ENCODE data around the gene ABCG1.

The ABCG1 gene

GRCh38 chr21:42309753-42310213 lies 90.8 kb downstream of the ABCG1 start:
- Mint-ChIP-seq H3K27me3 (peaks cover 56% of the 10 kb centered on the region), H3K4me1 (peaks cover 11% of the 10 kb centered on the region), H3K4me3 (no peak overlapping the region), H3K36me3 (no peaks in the 10 kb centered on the region), H3K9me3 (no peaks in the 10 kb centered on the region), H3K27ac (no peak overlapping the region)
- DNase-seq, result peak; percentile 84
- CTCF ChIA-PET, result interaction anchor here (0.6 to 3.6 kb wide), 25 partner anchors 8 to 250 kb away, joined by 3 to 19 read pairs (median 5); partner anchors contain the start of gene UBASH3A

- CTCF ChIA-PET, result interaction anchor here (0.7 to 3.6 kb wide), 23 partner anchors 8 to 250 kb away, joined by 3 to 19 read pairs (median 5); partner anchors contain the start of gene UBASH3A
- no peak overlapping the region for H3K4me3 Mint-ChIP-seq
- peaks cover 11% of the 10 kb centered on the region for H3K4me1 Mint-ChIP-seq
- no peaks in the 10 kb centered on the region for H3K9me3 Mint-ChIP-seq
- H3K27ac Mint-ChIP-seq, result no peak overlapping the region
- peaks cover 59% of the 10 kb centered on the region for H3K27me3 Mint-ChIP-seq
- no peak for DNase-seq
- no peaks in the 10 kb centered on the region for H3K36me3 Mint-ChIP-seq
These were observed 91.6 kb downstream of the ABCG1 start for GRCh38 chr21:42310411-42311001.

GRCh38 chr21:42311160-42311559 lies 92.2 kb downstream of the ABCG1 start:
- no peak overlapping the region for H3K27ac Mint-ChIP-seq
- DNase-seq, result no peak
- CTCF ChIA-PET, result interaction anchor here (0.7 to 3.6 kb wide), 14 partner anchors 12 to 249 kb away, joined by 3 to 19 read pairs (median 6); partner anchors contain the start of gene UBASH3A
- peaks cover 11% of the 10 kb centered on the region for H3K4me1 Mint-ChIP-seq
- H3K9me3 Mint-ChIP-seq, result no peaks in the 10 kb centered on the region
- peaks cover 55% of the 10 kb centered on the region for H3K27me3 Mint-ChIP-seq
- no peaks in the 10 kb centered on the region for H3K36me3 Mint-ChIP-seq
- no peak overlapping the region for H3K4me3 Mint-ChIP-seq

- Mint-ChIP-seq H3K4me3 (no peak overlapping the region), H3K27ac (no peak overlapping the region), H3K27me3 (peaks cover 48% of the 10 kb centered on the region), H3K4me1 (peaks cover 7% of the 10 kb centered on the region), H3K36me3 (no peaks in the 10 kb centered on the region), H3K9me3 (no peaks in the 10 kb centered on the region)
- DNase-seq, result no peak
- CTCF ChIA-PET, result interaction anchor here (1.4 to 3.6 kb wide), 6 partner anchors 26 to 167 kb away, joined by 3 to 19 read pairs (median 8); no protein-coding TSS in a partner anchor
These were observed 93.1 kb downstream of the ABCG1 start for GRCh38 chr21:42311816-42312625.

- CTCF ChIA-PET, result no interaction called here
- DNase-seq, result no peak
These were observed 93.7 kb downstream of the ABCG1 start for GRCh38 chr21:42312626-42313104.

GRCh38 chr21:42313501-42313969 lies 94.6 kb downstream of the ABCG1 start:
- Mint-ChIP-seq H3K27me3 (peaks cover 33% of the 10 kb centered on the region), H3K27ac (no peak overlapping the region), H3K4me3 (no peak overlapping the region), H3K36me3 (no peaks in the 10 kb centered on the region), H3K4me1 (peaks cover 7% of the 10 kb centered on the region), H3K9me3 (no peaks in the 10 kb centered on the region)
- CTCF ChIA-PET, result no interaction called here
- no peak for DNase-seq

More at GRCh38 chr21:42312626-42313104, 93.7 kb downstream of the ABCG1 start:
- peaks cover 42% of the 10 kb centered on the region for H3K27me3 Mint-ChIP-seq
- no peaks in the 10 kb centered on the region for H3K9me3 Mint-ChIP-seq
- H3K4me1 Mint-ChIP-seq, result peaks cover 6% of the 10 kb centered on the region
- H3K27ac Mint-ChIP-seq, result no peak overlapping the region
- H3K36me3 Mint-ChIP-seq, result no peaks in the 10 kb centered on the region
- no peak overlapping the region for H3K4me3 Mint-ChIP-seq

GRCh38 chr21:42314616-42315295 lies 95.8 kb downstream of the ABCG1 start:
- no peak for DNase-seq
- Mint-ChIP-seq H3K27me3 (peaks cover 21% of the 10 kb centered on the region), H3K4me1 (peaks cover 5% of the 10 kb centered on the region), H3K9me3 (no peaks in the 10 kb centered on the region), H3K27ac (no peak overlapping the region), H3K36me3 (no peaks in the 10 kb centered on the region), H3K4me3 (no peak overlapping the region)
- CTCF ChIA-PET, result no interaction called here

- DNase-seq, result no peak
- H3K4me3 Mint-ChIP-seq, result no peak within 1 kb of the TSS
- no peaks in the 10 kb centered on the region for H3K9me3 Mint-ChIP-seq
- CTCF ChIA-PET, result no interaction called here
- no peak within 1 kb of the TSS for H3K27ac Mint-ChIP-seq
- H3K4me1 Mint-ChIP-seq, result peaks cover 4% of the 10 kb centered on the region
- no peaks in the 10 kb centered on the region for H3K36me3 Mint-ChIP-seq
- peaks cover 14% of the 10 kb centered on the region for H3K27me3 Mint-ChIP-seq
These were observed 96.5 kb downstream of the ABCG1 start, which contains the start of gene TFF3 for GRCh38 chr21:42315296-42315891. TSS of gene TFF3 (minus strand) at chr21:42315409. CDS start at chr21:42315374, 35 bp downstream.

- Mint-ChIP-seq H3K36me3 (no peaks in the 10 kb centered on the region), H3K27ac (no peak overlapping the region), H3K4me3 (no peak overlapping the region), H3K4me1 (peaks cover 4% of the 10 kb centered on the region), H3K9me3 (no peaks in the 10 kb centered on the region), H3K27me3 (peaks cover 20% of the 10 kb centered on the region)
- no peak for DNase-seq
- CTCF ChIA-PET, result no interaction called here
These were observed 98.0 kb downstream of the ABCG1 start for GRCh38 chr21:42316891-42317290.

- Mint-ChIP-seq H3K36me3 (no peaks in the 10 kb centered on the region), H3K4me1 (peaks cover 4% of the 10 kb centered on the region), H3K27ac (no peak overlapping the region), H3K9me3 (no peaks in the 10 kb centered on the region), H3K4me3 (no peak overlapping the region), H3K27me3 (peaks cover 17% of the 10 kb centered on the region)
- CTCF ChIA-PET, result no interaction called here
- no peak for DNase-seq
These were observed 98.4 kb downstream of the ABCG1 start for GRCh38 chr21:42317341-42317741.

GRCh38 chr21:42317826-42318746 lies 99.1 kb downstream of the ABCG1 start:
- Mint-ChIP-seq H3K9me3 (no peaks in the 10 kb centered on the region), H3K4me3 (no peak overlapping the region), H3K27ac (no peak overlapping the region), H3K36me3 (no peaks in the 10 kb centered on the region), H3K4me1 (peaks cover 4% of the 10 kb centered on the region), H3K27me3 (peaks cover 22% of the 10 kb centered on the region)
- DNase-seq, result no peak
- CTCF ChIA-PET, result interaction anchor here (1.0 to 2.0 kb wide), 4 partner anchors 8 to 173 kb away, joined by 3 to 6 read pairs (median 5); no protein-coding TSS in a partner anchor

- no peaks in the 10 kb centered on the region for H3K36me3 Mint-ChIP-seq
- H3K4me3 Mint-ChIP-seq, result no peak overlapping the region
- no peak overlapping the region for H3K27ac Mint-ChIP-seq
- DNase-seq, result no peak
- H3K4me1 Mint-ChIP-seq, result peaks cover 4% of the 10 kb centered on the region
- no peaks in the 10 kb centered on the region for H3K9me3 Mint-ChIP-seq
- CTCF ChIA-PET, result interaction anchor here (1.8 to 2.4 kb wide), 3 partner anchors 9 to 174 kb away, joined by 5 to 7 read pairs (median 6); no protein-coding TSS in a partner anchor
- peaks cover 29% of the 10 kb centered on the region for H3K27me3 Mint-ChIP-seq
These were observed 100.4 kb downstream of the ABCG1 start for GRCh38 chr21:42319376-42319775.

Measured in activated naive CD4-positive, alpha-beta T cell treated with anti-CD3 and anti-CD28 coated beads, Interleukin-2, amount 10 ng/mL, durations not matched to agents 7 days and 5 days (primary cell).